H1 (cell line): Measurements from ENCODE around the gene ST6GALNAC4.

Source experiments
- BRCA1 ChIP-seq: IDR thresholded peaks from 2 replicates; pipeline ENCODE4 v1.6.1; 2012; ENCODE audit warnings: low read depth, low read length, improper control_type of control experiment
- JUND ChIP-seq: IDR thresholded peaks from 2 replicates; pipeline ENCODE4 v1.6.1; 2011; ENCODE audit warnings: mild to moderate bottlenecking, improper control_type of control experiment, low read length
- PHF8 ChIP-seq: fragments of 200-600 bp; sonication (generic); conservative IDR thresholded peaks from 2 replicates; pipeline ENCODE4 v1.7.1; 2012; ENCODE audit warnings: low read depth, mild to moderate bottlenecking, inconsistent platforms, low read length, moderate library complexity
- POLR2A ChIP-seq, 2 experiments: IDR thresholded peaks; 1 replicate in 1 of 2; 2 replicates in 1 of 2; pipeline ENCODE4 v1.6.1; 2011; ENCODE audit warnings: low read depth in 2 of 2, low read length in 2 of 2, mild to moderate bottlenecking in 2 of 2; ENCODE audit errors: control extremely low read depth in 1 of 2
- SRF ChIP-seq: IDR thresholded peaks from 2 replicates; pipeline ENCODE4 v1.6.1; 2011; ENCODE audit warnings: mild to moderate bottlenecking, low read depth, low read length, moderate library complexity
- TF ChIP-seq, protein P1 (sequence below), 3 experiments: IDR thresholded peaks; 1 replicate in 2 of 3; 2 replicates in 1 of 3; pipeline versions ENCODE4 v1.5.1 to v1.6.1; 2011; ENCODE audit warnings: low read length in 3 of 3, mild to moderate bottlenecking in 3 of 3, inconsistent platforms in 2 of 3, low read depth in 1 of 3, moderate library complexity in 1 of 3; ENCODE audit not compliant: insufficient read depth in 1 of 3; ENCODE audit errors: control extremely low read depth in 1 of 3

GRCh38 chr9:127876026-127876763, 40.6 kb downstream of the ST6GALNAC4 start:
- no peak for TF ChIP-seq PHF8
- no peak for TF ChIP-seq POLR2A (IDR thresholded peaks at IDR 0.05; ENCODE audit: control extremely low read depth in 1 of 2, low read depth in 2 of 2, low read length in 2 of 2)
- no peak for TF ChIP-seq BRCA1
- no peak for TF ChIP-seq JUND
- TF ChIP-seq, protein P1, sequence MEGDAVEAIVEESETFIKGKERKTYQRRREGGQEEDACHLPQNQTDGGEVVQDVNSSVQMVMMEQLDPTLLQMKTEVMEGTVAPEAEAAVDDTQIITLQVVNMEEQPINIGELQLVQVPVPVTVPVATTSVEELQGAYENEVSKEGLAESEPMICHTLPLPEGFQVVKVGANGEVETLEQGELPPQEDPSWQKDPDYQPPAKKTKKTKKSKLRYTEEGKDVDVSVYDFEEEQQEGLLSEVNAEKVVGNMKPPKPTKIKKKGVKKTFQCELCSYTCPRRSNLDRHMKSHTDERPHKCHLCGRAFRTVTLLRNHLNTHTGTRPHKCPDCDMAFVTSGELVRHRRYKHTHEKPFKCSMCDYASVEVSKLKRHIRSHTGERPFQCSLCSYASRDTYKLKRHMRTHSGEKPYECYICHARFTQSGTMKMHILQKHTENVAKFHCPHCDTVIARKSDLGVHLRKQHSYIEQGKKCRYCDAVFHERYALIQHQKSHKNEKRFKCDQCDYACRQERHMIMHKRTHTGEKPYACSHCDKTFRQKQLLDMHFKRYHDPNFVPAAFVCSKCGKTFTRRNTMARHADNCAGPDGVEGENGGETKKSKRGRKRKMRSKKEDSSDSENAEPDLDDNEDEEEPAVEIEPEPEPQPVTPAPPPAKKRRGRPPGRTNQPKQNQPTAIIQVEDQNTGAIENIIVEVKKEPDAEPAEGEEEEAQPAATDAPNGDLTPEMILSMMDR (IDR thresholded peaks at IDR 0.05; ENCODE audit: control extremely low read depth in 1 of 3, insufficient read depth in 1 of 3, low read depth in 1 of 3, low read length in 3 of 3), result no peak
- TF ChIP-seq SRF, result no peak
